ENCODE measurements around the gene TNIK. TPM values are rescaled to one million over a fixed set of nuclear protein-coding genes. Genes with fewer than 3 reads are reported as not detected.

TNIK gene
- polyA plus RNA-seq, 1 of the 3 experiments (the other 2 are of a cell fraction) = 19.4 TPM

DNA sequence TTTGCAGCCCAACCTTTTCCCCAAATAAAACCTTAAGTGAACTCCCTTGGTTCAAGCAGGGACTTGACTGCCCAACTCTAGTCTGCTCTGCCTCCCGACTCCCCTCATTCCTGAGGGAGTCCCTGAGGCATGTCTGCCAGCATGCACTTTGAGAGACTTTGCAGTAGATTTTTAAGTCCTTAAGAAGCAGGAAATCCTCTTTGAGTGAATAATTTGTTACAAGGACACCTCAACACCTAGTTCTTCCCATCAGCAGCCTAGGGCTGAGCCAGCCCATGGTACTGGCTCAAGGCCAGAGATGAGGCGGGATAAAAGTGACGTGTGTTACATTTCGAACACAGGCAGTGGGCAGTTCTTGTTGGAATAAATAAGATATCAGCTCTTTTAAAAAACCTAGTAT lies 229.3 kb downstream of the TNIK start:
- Histone ChIP-seq H3K4me2 (no peak overlapping the region), H3K36me3 (replicated peaks in 1 of 2; ENCODE audit: control insufficient read depth in 1 of 2, insufficient read depth in 2 of 2, low read length in 1 of 2) (peaks cover 3 to 17% of the 10 kb centered on the region in 2 experiments), H2AFZ (ENCODE audit: low read depth) (no peak overlapping the region), H3K9me2 (no peaks in the 10 kb centered on the region), H3K9me3 (no peaks in the 10 kb centered on the region), H3K4me1 (ENCODE audit: control insufficient read depth in 1 of 2, insufficient read depth in 2 of 2, low read depth in 1 of 2, low read length in 1 of 2) (no peaks in the 10 kb centered on the region), H3K27me3 (ENCODE audit: insufficient read depth) (no peaks in the 10 kb centered on the region), H3F3A (replicated peaks; ENCODE audit: insufficient read depth) (peaks cover 4% of the 10 kb centered on the region), H4K20me1 (ENCODE audit: insufficient read depth) (no peaks in the 10 kb centered on the region), H3K27ac (ENCODE audit: low read depth in 2 of 2, low read length in 1 of 2) (no peak overlapping the region), H3K79me2 (ENCODE audit: insufficient read depth) (peaks cover 6% of the 10 kb centered on the region; the same call in 1 of the 2 replicates), H3K4me3 (ENCODE audit: low read depth in 2 of 2, low read length in 1 of 2) (no peak overlapping the region), H3K9ac (no peak overlapping the region)
- WGBS (ENCODE audit: low lambda C conversion rate) = 78% methylated on average over 4 of the region's 4 CpGs
- POLR2A ChIA-PET = no interaction called here
- CTCF ChIA-PET = no interaction called here
- TF ChIP-seq NFIC (IDR thresholded peaks at IDR 0.05; ENCODE audit: borderline replicate concordance) = peak; percentile 45; the same call in 1 of the 2 replicates
- TF ChIP-seq RCOR1 (IDR thresholded peaks at IDR 0.05; ENCODE audit: low read length) = no peak
- DNase-seq = no peak

DNA sequence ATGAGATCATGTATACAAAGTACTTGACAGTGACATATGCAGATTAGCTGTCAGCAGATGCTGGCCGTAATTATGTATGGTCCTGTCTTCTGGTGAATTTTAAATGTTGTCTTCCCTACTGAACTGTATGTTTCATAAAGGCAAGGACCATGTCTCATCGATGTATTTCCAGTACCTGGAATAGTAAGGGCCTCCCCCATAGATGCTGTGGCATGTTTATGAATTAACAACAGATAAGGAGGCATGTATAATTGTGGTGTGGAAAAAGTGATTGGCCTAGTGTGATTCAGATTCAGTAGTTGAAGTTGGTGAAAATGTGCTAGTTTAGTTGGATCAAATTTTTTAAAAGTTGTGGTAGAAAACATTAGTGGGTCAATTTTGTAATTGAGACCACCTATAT lies 231.0 kb downstream of the TNIK start:
- Histone ChIP-seq H3K36me3 (replicated peaks in 1 of 2; ENCODE audit: control insufficient read depth in 1 of 2, insufficient read depth in 2 of 2, low read length in 1 of 2) (peaks cover 7 to 23% of the 10 kb centered on the region in 2 experiments), H3K4me3 (ENCODE audit: low read depth in 2 of 2, low read length in 1 of 2) (no peak overlapping the region), H3K4me2 (no peak overlapping the region), H2AFZ (ENCODE audit: low read depth) (no peak overlapping the region), H3K9me2 (no peaks in the 10 kb centered on the region), H4K20me1 (ENCODE audit: insufficient read depth) (no peaks in the 10 kb centered on the region), H3K27me3 (ENCODE audit: insufficient read depth) (no peaks in the 10 kb centered on the region), H3F3A (replicated peaks; ENCODE audit: insufficient read depth) (peaks cover 4% of the 10 kb centered on the region), H3K9ac (no peak overlapping the region), H3K79me2 (ENCODE audit: insufficient read depth) (peaks cover 6% of the 10 kb centered on the region; the same call in 1 of the 2 replicates), H3K4me1 (ENCODE audit: control insufficient read depth in 1 of 2, insufficient read depth in 2 of 2, low read depth in 1 of 2, low read length in 1 of 2) (no peaks in the 10 kb centered on the region), H3K9me3 (no peaks in the 10 kb centered on the region), H3K27ac (ENCODE audit: low read depth in 2 of 2, low read length in 1 of 2) (no peak overlapping the region)
- TF ChIP-seq EP300 (IDR thresholded peaks at IDR 0.05; ENCODE audit: borderline replicate concordance in 1 of 2, low read depth in 1 of 2, low read length in 1 of 2) = no peak
- TF ChIP-seq SIN3A (IDR thresholded peaks at IDR 0.05; ENCODE audit: borderline replicate concordance, low read depth, low read length) = no peak
- TF ChIP-seq, protein P1, sequence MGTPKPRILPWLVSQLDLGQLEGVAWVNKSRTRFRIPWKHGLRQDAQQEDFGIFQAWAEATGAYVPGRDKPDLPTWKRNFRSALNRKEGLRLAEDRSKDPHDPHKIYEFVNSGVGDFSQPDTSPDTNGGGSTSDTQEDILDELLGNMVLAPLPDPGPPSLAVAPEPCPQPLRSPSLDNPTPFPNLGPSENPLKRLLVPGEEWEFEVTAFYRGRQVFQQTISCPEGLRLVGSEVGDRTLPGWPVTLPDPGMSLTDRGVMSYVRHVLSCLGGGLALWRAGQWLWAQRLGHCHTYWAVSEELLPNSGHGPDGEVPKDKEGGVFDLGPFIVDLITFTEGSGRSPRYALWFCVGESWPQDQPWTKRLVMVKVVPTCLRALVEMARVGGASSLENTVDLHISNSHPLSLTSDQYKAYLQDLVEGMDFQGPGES (IDR thresholded peaks at IDR 0.05; ENCODE audit: low read depth, low read length) = no peak
- no peak for TF ChIP-seq RAD21 (IDR thresholded peaks at IDR 0.05; ENCODE audit: low read length)
- TF ChIP-seq NRF1 (IDR thresholded peaks at IDR 0.05; ENCODE audit: low read depth, low read length) = no peak
- no peak for TF ChIP-seq TAF1 (IDR thresholded peaks at IDR 0.05; ENCODE audit: borderline replicate concordance, low read depth, low read length)
- TF ChIP-seq, protein P2, sequence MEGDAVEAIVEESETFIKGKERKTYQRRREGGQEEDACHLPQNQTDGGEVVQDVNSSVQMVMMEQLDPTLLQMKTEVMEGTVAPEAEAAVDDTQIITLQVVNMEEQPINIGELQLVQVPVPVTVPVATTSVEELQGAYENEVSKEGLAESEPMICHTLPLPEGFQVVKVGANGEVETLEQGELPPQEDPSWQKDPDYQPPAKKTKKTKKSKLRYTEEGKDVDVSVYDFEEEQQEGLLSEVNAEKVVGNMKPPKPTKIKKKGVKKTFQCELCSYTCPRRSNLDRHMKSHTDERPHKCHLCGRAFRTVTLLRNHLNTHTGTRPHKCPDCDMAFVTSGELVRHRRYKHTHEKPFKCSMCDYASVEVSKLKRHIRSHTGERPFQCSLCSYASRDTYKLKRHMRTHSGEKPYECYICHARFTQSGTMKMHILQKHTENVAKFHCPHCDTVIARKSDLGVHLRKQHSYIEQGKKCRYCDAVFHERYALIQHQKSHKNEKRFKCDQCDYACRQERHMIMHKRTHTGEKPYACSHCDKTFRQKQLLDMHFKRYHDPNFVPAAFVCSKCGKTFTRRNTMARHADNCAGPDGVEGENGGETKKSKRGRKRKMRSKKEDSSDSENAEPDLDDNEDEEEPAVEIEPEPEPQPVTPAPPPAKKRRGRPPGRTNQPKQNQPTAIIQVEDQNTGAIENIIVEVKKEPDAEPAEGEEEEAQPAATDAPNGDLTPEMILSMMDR (IDR thresholded peaks at IDR 0.05) = no peak
- TF ChIP-seq RCOR1 (IDR thresholded peaks at IDR 0.05; ENCODE audit: low read length) = no peak
- no peak for TF ChIP-seq FOXJ3 (CRISPR knock-in tag; IDR thresholded peaks at IDR 0.05)
- TF ChIP-seq, protein P3, sequence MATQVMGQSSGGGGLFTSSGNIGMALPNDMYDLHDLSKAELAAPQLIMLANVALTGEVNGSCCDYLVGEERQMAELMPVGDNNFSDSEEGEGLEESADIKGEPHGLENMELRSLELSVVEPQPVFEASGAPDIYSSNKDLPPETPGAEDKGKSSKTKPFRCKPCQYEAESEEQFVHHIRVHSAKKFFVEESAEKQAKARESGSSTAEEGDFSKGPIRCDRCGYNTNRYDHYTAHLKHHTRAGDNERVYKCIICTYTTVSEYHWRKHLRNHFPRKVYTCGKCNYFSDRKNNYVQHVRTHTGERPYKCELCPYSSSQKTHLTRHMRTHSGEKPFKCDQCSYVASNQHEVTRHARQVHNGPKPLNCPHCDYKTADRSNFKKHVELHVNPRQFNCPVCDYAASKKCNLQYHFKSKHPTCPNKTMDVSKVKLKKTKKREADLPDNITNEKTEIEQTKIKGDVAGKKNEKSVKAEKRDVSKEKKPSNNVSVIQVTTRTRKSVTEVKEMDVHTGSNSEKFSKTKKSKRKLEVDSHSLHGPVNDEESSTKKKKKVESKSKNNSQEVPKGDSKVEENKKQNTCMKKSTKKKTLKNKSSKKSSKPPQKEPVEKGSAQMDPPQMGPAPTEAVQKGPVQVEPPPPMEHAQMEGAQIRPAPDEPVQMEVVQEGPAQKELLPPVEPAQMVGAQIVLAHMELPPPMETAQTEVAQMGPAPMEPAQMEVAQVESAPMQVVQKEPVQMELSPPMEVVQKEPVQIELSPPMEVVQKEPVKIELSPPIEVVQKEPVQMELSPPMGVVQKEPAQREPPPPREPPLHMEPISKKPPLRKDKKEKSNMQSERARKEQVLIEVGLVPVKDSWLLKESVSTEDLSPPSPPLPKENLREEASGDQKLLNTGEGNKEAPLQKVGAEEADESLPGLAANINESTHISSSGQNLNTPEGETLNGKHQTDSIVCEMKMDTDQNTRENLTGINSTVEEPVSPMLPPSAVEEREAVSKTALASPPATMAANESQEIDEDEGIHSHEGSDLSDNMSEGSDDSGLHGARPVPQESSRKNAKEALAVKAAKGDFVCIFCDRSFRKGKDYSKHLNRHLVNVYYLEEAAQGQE (IDR thresholded peaks at IDR 0.05; ENCODE audit: low read depth, low read length) = no peak
- TF ChIP-seq RXRA (IDR thresholded peaks at IDR 0.05; ENCODE audit: borderline replicate concordance, low read depth) = no peak
- no peak for TF ChIP-seq GABPA (IDR thresholded peaks at IDR 0.05; ENCODE audit: low read depth)
- TF ChIP-seq NFIC (IDR thresholded peaks at IDR 0.05; ENCODE audit: borderline replicate concordance) = no peak
- no peak for TF ChIP-seq GATA2 (CRISPR knock-in tag; IDR thresholded peaks at IDR 0.05)
- WGBS (ENCODE audit: low lambda C conversion rate) = 90% methylated on average over 2 of the region's 2 CpGs
- DNase-seq = no peak
- CTCF ChIA-PET = no interaction called here
- POLR2A ChIA-PET = no interaction called here
